ENCODE data around the gene KCNQ2.

DNA sequence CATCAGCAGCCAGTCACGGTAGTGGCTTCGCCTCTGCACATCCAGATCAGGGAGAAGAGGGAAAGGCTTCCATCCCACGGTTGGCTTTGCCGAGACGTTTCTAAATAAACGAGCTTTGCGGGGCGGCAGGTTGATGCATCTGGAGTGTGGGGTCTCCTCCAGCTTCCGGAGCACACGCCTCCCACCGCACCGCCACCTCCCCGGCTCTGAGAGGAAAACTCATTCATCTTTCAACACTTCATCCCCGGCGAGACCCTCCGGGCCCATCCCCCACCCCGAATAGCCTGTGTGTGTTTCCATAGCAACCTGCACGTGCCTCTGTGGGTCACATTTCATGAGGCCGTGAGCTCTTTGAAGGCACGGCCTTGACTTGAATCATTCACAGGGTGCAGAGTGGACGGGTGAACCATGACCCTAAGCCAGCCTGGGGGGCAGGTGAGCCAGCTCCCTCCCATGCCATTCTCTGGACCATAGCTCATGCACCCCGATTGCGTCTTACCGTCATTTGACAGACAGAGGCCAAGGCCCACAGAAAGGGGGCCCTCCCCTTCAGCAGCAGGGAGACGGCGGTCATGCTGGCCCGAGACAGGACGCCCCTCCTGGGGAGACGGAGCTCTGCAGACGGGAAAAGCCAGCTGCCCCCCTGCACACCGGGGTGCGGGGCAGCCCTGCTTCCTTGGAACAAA is 95.1 kb downstream of the KCNQ2 start:
- no peak for TF ChIP-seq CTCF (IDR thresholded peaks at IDR 0.05; ENCODE audit: borderline replicate concordance, extremely low read depth, low read length, poor library complexity, severe bottlenecking)
- no peak for TF ChIP-seq EZH2 (IDR thresholded peaks at IDR 0.05; ENCODE audit: borderline replicate concordance, low read depth, low read length, severe bottlenecking)

Measured in DND-41 (cell line).